B cell (primary cell): Measurements from ENCODE around the gene OXSM. TPM values are rescaled to one million over a fixed set of nuclear protein-coding genes. Genes with fewer than 3 reads are reported as not detected.
A peak's percentile ranks its signal among the peaks of the same experiment; 100 is the strongest.

Experiments
- ATAC-seq: fragments of 200-7000 bp; cut with Tn5 transposase; one replicate; pipeline ENCODE4 v1.10.0; 2021; ENCODE audit warnings: low read depth, mild to moderate bottlenecking, moderate number of reproducible peaks, moderate library complexity
- CTCF ChIA-PET: fragments of 350-600 bp; sonication (Branson Sonifier 250); formaldehyde crosslinking; loops from one replicate; lab custom pipeline; 2021; ENCODE audit warnings: antibody characterized with exemption, inconsistent platforms; lab: Charles Lee
- POLR2A ChIA-PET: fragments of 350-600 bp; sonication (Branson Sonifier 250); formaldehyde crosslinking; loops from one replicate; lab custom pipeline; 2021; ENCODE audit warnings: antibody characterized with exemption; lab: Charles Lee
- DNase-seq: peaks from one replicate; pipeline ENCODE4 v3.0.0; 2013
- H2AFZ ChIP-seq: 2 replicates; pipeline ENCODE4 v1.6.1; 2012; ENCODE audit warnings: mild to moderate bottlenecking, low read depth, low read length; ENCODE audit not compliant: insufficient read depth, poor library complexity, severe bottlenecking
- H3K27ac ChIP-seq, 2 donors: 1 replicate in 1 of 2; 2 replicates in 1 of 2; pipeline ENCODE4 v1.5.1; 2012 to 2013; ENCODE audit warnings: low read length in 2 of 2, mild to moderate bottlenecking in 2 of 2, moderate library complexity in 1 of 2
- H3K27me3 ChIP-seq, 4 experiments: fragments of 200-600 bp in 1 of 4; sonication (generic) in 1 of 4; replicated peaks in 1 of 4; 1 replicate in 2 of 4; 2 replicates in 2 of 4; pipeline versions ENCODE4 v1.6.1 to v1.7.0; 2013 to 2016; ENCODE audit warnings: low read length in 3 of 4, mild to moderate bottlenecking in 2 of 4, mixed read lengths in 1 of 4, moderate library complexity in 1 of 4; ENCODE audit not compliant: insufficient read depth in 4 of 4, control insufficient read depth in 3 of 4; ENCODE audit errors: control extremely low read depth in 1 of 4
- H3K36me3 ChIP-seq, 2 experiments: replicated peaks in 1 of 2; 1 replicate in 1 of 2; 2 replicates in 1 of 2; pipeline versions ENCODE4 v1.6.1 to v1.7.1; 2013; ENCODE audit warnings: low read length in 1 of 2; ENCODE audit not compliant: insufficient read depth in 2 of 2, control insufficient read depth in 1 of 2; ENCODE audit errors: control extremely low read depth in 1 of 2, extremely low read depth in 1 of 2
- H3K4me1 ChIP-seq, 2 donors: fragments of 200-600 bp in 1 of 2; sonication (generic) in 1 of 2; 1 replicate in 1 of 2; 2 replicates in 1 of 2; pipeline versions ENCODE4 v1.5.1 to v1.6.1; 2013 to 2017; ENCODE audit warnings: low read length in 2 of 2; ENCODE audit not compliant: control insufficient read depth in 2 of 2, insufficient read depth in 2 of 2
- H3K4me2 ChIP-seq: replicated peaks from 2 replicates; pipeline ENCODE3; 2012; ENCODE audit warnings: mild to moderate bottlenecking, low read depth, low read length; ENCODE audit not compliant: poor library complexity, severe bottlenecking
- H3K4me3 ChIP-seq, 5 experiments: fragments of 200-600 bp in 1 of 5; sonication (generic) in 1 of 5; 1 replicate in 3 of 5; 2 replicates in 2 of 5; pipeline versions ENCODE4 v1.5.1 to v1.7.0; 2011 to 2016; ENCODE audit warnings: low read length in 4 of 5, mild to moderate bottlenecking in 4 of 5, low read depth in 2 of 5, control low read depth in 1 of 5, moderate library complexity in 1 of 5; ENCODE audit not compliant: insufficient read depth in 1 of 5; ENCODE audit errors: control extremely low read depth in 1 of 5, extremely low read depth in 1 of 5
- H3K79me2 ChIP-seq: fragments of 200-600 bp; sonication (generic); one replicate; pipeline ENCODE4 v1.6.0; 2016; ENCODE audit warnings: low read length; ENCODE audit not compliant: control insufficient read depth, insufficient read depth
- H3K9ac ChIP-seq: fragments of 200-600 bp; sonication (generic); 2 replicates; pipeline ENCODE4 v1.6.1; 2017; ENCODE audit warnings: mild to moderate bottlenecking, low read length, moderate library complexity
- H3K9me3 ChIP-seq, 3 donors: one replicate each; pipeline versions ENCODE4 v1.6.1 to v1.7.1; 2013; ENCODE audit warnings: low read length in 2 of 3; ENCODE audit not compliant: control insufficient read depth in 2 of 3, insufficient read depth in 1 of 3; ENCODE audit errors: control extremely low read depth in 1 of 3
- H4K20me1 ChIP-seq: 2 replicates; pipeline ENCODE4 v1.6.0; 2012; ENCODE audit warnings: mild to moderate bottlenecking, low read length; ENCODE audit not compliant: insufficient read depth, control insufficient read depth, poor library complexity, severe bottlenecking
- H3K27ac Mint-ChIP-seq: one replicate; pipeline ENCODE4 v1.8.0; 2021; ENCODE audit warnings: mixed read lengths
- H3K27me3 Mint-ChIP-seq: one replicate; pipeline ENCODE4 v1.8.0; 2021; ENCODE audit warnings: mixed read lengths
- H3K4me1 Mint-ChIP-seq: one replicate; pipeline ENCODE4 v1.8.0; 2021; ENCODE audit warnings: mixed read lengths
- H3K4me3 Mint-ChIP-seq: one replicate; pipeline ENCODE4 v1.8.0; 2021; ENCODE audit warnings: mixed read lengths
- H3K9me3 Mint-ChIP-seq: one replicate; pipeline ENCODE4 v1.8.0; 2022; ENCODE audit warnings: mixed read lengths; ENCODE audit not compliant: insufficient read depth
- CTCF ChIP-seq: fragments of 200-600 bp; IDR thresholded peaks from one replicate; pipeline ENCODE4 v1.8.0; 2022; ENCODE audit warnings: antibody characterized with exemption, mild to moderate bottlenecking
- EZH2 ChIP-seq: IDR thresholded peaks from 2 replicates; pipeline ENCODE4 v1.6.1; 2012; ENCODE audit warnings: borderline replicate concordance, low read depth, mild to moderate bottlenecking, moderate library complexity, low read length; ENCODE audit not compliant: insufficient read depth, poor library complexity, severe bottlenecking
- WGBS: methylation state at CpG from one replicate; pipeline ENCODE4 v1.1.5; 2013; ENCODE audit warnings: missing lambda C conversion rate; ENCODE audit not compliant: insufficient coverage; 5-methylcytosine and 5-hydroxymethylcytosine counted together
- intact Hi-C: fragments of 100-400 bp; cut with micrococcal nuclease; formaldehyde crosslinking; loops from one replicate; pipeline ENCODE4 v1.10.0; 2022
- polyA plus RNA-seq: library from polyadenylated mRNA; depleted of rRNA; stranded (reverse); fragments of >200 nt; gene quantifications from 2 replicates; pipeline ENCODE4 v1.2.3, GENCODE V29; 2012
- total RNA-seq, 2 donors: library from RNA; stranded (reverse); fragments of 120-200 nt in 1 of 2; gene quantifications; 1 replicate in 1 of 2; 2 replicates in 1 of 2; pipeline versions ENCODE4 v1.2.3 to v1.2.4, GENCODE V29; 2013 to 2022

The OXSM gene
- total and polyA plus RNA-seq, 2 donors (not counting 1 experiment from before 2014, with no cell fraction given) = 13.7 to 18.7 TPM

GRCh38 chr3:25784971-25785370 lies 4.9 kb upstream of the OXSM start:
- no CpG with 5 or more reads among the region's 1 CpG for WGBS
- Histone ChIP-seq H3K4me1 (peaks cover 36% of the 10 kb centered on the region in 2 donors), H3K36me3 (no peaks in the 10 kb centered on the region), H3K27me3 (no peaks in the 10 kb centered on the region), H3K4me3 (no peak overlapping the region), H3K9ac (no peak overlapping the region), H3K9me3 (no peaks in the 10 kb centered on the region), H3K79me2 (peaks cover 28% of the 10 kb centered on the region), H3K4me2 (no peak overlapping the region), H4K20me1 (peaks cover 25% of the 10 kb centered on the region), H2AFZ (no peak overlapping the region), H3K27ac (no peak overlapping the region)
- POLR2A ChIA-PET = no interaction called here
- no peak for ATAC-seq
- no peak for DNase-seq
- no peaks in the 10 kb centered on the region for H3K27me3 Mint-ChIP-seq
- peak overlapping the region; percentile 89 for H3K4me3 Mint-ChIP-seq
- intact Hi-C loops = loop anchor here (5.0 to 10.0 kb wide), 3 partner anchors 138 to 1830 kb away; partner anchors contain the start of gene SLC4A7
- peaks cover 54% of the 10 kb centered on the region for H3K4me1 Mint-ChIP-seq
- CTCF ChIA-PET = interaction anchor here (0.7 kb wide), 1 partner anchor 858 kb away, joined by 3 read pairs; no protein-coding TSS in a partner anchor
- H3K9me3 Mint-ChIP-seq = no peaks in the 10 kb centered on the region
- H3K27ac Mint-ChIP-seq = no peak overlapping the region
- TF ChIP-seq CTCF = no peak
- no peak for TF ChIP-seq EZH2

- peaks cover 16% of the 10 kb centered on the region for H4K20me1 ChIP-seq
- POLR2A ChIA-PET = interaction anchor here (0.7 kb wide), 1 partner anchor 1926 kb away, joined by 3 read pairs; no protein-coding TSS in a partner anchor
Observed at GRCh38 chr3:25785826-25786225, 4.1 kb upstream of the OXSM start.

More at GRCh38 chr3:25785826-25786225, 4.1 kb upstream of the OXSM start:
- peaks cover 33 to 35% of the 10 kb centered on the region in 2 donors for H3K4me1 ChIP-seq
- H3K9ac ChIP-seq = no peak overlapping the region
- Mint-ChIP-seq H3K4me1 (peaks cover 54% of the 10 kb centered on the region), H3K4me3 (no peak overlapping the region), H3K9me3 (no peaks in the 10 kb centered on the region), H3K27ac (no peak overlapping the region), H3K27me3 (no peaks in the 10 kb centered on the region)
- H3K4me3 ChIP-seq = no peak overlapping the region
- DNase-seq (no peak), ATAC-seq (no peak)
- 100% methylated on average over 1 of the region's 3 CpGs for WGBS
- intact Hi-C loops = loop anchor here (10.0 kb wide), 2 partner anchors 1699 to 1831 kb away; partner anchors contain the start of gene SLC4A7
- no peak for TF ChIP-seq EZH2
- TF ChIP-seq CTCF = no peak
- H3K79me2 ChIP-seq = peaks cover 20% of the 10 kb centered on the region
- no peaks in the 10 kb centered on the region for H3K36me3 ChIP-seq
- CTCF ChIA-PET = no interaction called here
- no peak overlapping the region for H3K27ac ChIP-seq
- H3K4me2 ChIP-seq = no peak overlapping the region
- no peaks in the 10 kb centered on the region for H3K27me3 ChIP-seq
- H3K9me3 ChIP-seq = no peaks in the 10 kb centered on the region
- no peak overlapping the region for H2AFZ ChIP-seq
